Fibroblast of the aortic adventitia (primary cell): Measurements from ENCODE around the gene E4F1. TPM values are rescaled to one million over a fixed set of nuclear protein-coding genes. Genes with fewer than 3 reads are reported as not detected.

Experiments
- DNase-seq: peaks from one replicate; pipeline ENCODE4 v3.0.0-alpha.2; 2010; ENCODE audit warnings: low read depth
- H3K4me3 ChIP-seq: 2 replicates; pipeline ENCODE4 v1.5.1; 2011; ENCODE audit warnings: low read depth, mild to moderate bottlenecking, control low read depth, low read length, moderate library complexity
- total RNA-seq: library from RNA; depleted of rRNA; stranded (reverse); fragments of >200 nt; gene quantifications from 2 replicates; pipeline ENCODE4 v1.2.3, GENCODE V29; 2012; ENCODE audit warnings: low replicate concordance
- TF ChIP-seq, protein P1 (sequence below): IDR thresholded peaks from 2 replicates; pipeline ENCODE4 v1.5.1; 2011; ENCODE audit warnings: mild to moderate bottlenecking, low read length, control low read depth, inconsistent platforms; ENCODE audit not compliant: insufficient read depth

Gene E4F1
- total RNA-seq, 1 donor = 18.7 TPM

- no peak overlapping the region for H3K4me3 ChIP-seq
- TF ChIP-seq, protein P1, sequence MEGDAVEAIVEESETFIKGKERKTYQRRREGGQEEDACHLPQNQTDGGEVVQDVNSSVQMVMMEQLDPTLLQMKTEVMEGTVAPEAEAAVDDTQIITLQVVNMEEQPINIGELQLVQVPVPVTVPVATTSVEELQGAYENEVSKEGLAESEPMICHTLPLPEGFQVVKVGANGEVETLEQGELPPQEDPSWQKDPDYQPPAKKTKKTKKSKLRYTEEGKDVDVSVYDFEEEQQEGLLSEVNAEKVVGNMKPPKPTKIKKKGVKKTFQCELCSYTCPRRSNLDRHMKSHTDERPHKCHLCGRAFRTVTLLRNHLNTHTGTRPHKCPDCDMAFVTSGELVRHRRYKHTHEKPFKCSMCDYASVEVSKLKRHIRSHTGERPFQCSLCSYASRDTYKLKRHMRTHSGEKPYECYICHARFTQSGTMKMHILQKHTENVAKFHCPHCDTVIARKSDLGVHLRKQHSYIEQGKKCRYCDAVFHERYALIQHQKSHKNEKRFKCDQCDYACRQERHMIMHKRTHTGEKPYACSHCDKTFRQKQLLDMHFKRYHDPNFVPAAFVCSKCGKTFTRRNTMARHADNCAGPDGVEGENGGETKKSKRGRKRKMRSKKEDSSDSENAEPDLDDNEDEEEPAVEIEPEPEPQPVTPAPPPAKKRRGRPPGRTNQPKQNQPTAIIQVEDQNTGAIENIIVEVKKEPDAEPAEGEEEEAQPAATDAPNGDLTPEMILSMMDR = peak; percentile 24
- peak; percentile 42 for DNase-seq
Observed at GRCh38 chr16:2194852-2195321, 28.5 kb upstream of the E4F1 start.

GRCh38 chr16:2195322-2196161 lies 27.8 kb upstream of the E4F1 start:
- peak overlapping the region; percentile 13 for H3K4me3 ChIP-seq

DNA sequence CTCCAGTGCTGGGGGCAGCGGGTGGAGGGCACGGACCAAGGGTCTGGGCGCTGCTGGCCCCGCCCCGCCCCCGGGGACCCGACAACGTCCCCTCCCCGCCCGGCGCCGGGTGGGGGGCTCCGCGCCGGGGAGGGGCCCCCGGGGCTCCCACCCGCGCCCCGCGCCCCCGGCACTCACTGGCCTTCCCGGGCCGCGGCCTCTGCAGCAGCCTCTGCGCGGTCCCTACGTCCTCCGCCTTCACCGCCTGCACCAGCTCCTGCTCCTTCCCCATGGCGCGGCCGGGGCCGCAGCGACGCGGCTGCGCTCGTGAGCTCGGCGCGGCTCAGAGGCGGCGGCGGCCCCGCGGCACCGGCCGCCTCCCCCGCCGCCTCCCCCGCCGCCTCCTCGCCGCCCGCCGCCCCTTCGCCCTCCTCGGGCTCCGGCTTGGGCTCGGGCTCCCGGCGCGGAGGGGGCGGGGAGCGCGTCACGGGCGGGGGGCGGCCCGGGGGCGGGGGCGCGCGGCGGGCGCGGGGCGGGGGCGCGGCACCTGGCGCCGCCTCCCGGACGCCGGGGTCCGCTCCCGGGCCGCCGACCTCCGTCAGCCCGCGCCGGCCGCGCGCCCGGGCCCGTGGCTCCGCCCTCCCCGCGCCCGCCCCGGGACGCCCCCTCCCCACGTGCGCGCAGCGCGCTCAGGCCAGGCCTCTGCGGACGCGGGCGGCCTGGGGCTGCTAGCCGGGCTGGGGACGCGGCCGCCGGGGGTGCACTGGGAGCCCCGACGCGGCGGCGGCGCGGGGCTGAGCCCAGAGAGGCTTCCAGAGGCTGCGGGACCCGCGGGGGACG lies 27.0 kb upstream of the E4F1 start, which contains the start of gene CASKIN1:
Gene CASKIN1 (minus strand): TSS at position 444 of the 819 bp plus-strand sequence. CDS start 173 bp downstream, at position 271.
- TF ChIP-seq, protein P1 = no peak
- no peak for DNase-seq
- peak within 1 kb of the TSS; percentile 46 for H3K4me3 ChIP-seq

More at GRCh38 chr16:2195322-2196161, 27.8 kb upstream of the E4F1 start:
- TF ChIP-seq, protein P1 = no peak
- no peak for DNase-seq

- no peak for DNase-seq
- TF ChIP-seq, protein P1 = no peak
Observed at GRCh38 chr16:2196981-2197511, 26.3 kb upstream of the E4F1 start.

GRCh38 chr16:2197765-2198164 lies 25.6 kb upstream of the E4F1 start:
- no peak overlapping the region for H3K4me3 ChIP-seq
- TF ChIP-seq, protein P1 = no peak
- no peak for DNase-seq

More at GRCh38 chr16:2196981-2197511, 26.3 kb upstream of the E4F1 start:
- no peak overlapping the region for H3K4me3 ChIP-seq

DNA sequence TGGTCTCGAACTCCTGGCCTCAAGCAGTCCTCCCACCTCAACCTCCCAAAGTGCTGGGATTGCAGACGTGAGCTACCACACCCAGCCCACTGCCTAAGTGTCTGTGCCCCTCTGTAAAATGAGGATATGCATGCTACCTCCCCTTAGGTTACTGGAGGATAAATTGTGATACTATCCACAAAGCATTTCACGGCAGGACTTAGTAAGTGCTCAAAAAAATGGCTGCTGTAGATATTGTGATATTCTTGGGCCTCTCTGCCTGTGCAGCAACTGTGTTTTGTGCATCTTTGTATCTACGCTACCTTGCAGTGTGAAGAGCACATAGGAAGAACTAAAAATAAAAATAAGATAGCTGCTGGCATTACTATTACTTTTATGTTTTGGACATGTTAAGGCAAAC lies 25.1 kb upstream of the E4F1 start:
- TF ChIP-seq, protein P1 = no peak
- no peak for DNase-seq
- H3K4me3 ChIP-seq = no peak overlapping the region
